Skeletal muscle tissue (tissue), 4 donors: ENCODE results near the gene FGF22. TPM values are rescaled to one million over a fixed set of nuclear protein-coding genes. Genes with fewer than 3 reads are reported as not detected.

Experiments
- H3K27ac ChIP-seq: one replicate; pipeline ENCODE4 v1.7.0; 2013; ENCODE audit warnings: mild to moderate bottlenecking, low read depth, low read length, inconsistent platforms
- H3K27me3 ChIP-seq, 3 donors: one replicate each; pipeline ENCODE4 v1.7.0; 2013; ENCODE audit warnings: low read length in 3 of 3; ENCODE audit not compliant: control insufficient read depth in 3 of 3, insufficient read depth in 3 of 3
- H3K36me3 ChIP-seq, 3 donors: one replicate each; pipeline ENCODE4 v1.7.0; 2013; ENCODE audit warnings: low read length in 3 of 3; ENCODE audit not compliant: control insufficient read depth in 3 of 3, insufficient read depth in 3 of 3
- H3K4me1 ChIP-seq, 3 donors: one replicate each; pipeline ENCODE4 v1.7.0; 2013; ENCODE audit warnings: low read length in 3 of 3, mild to moderate bottlenecking in 3 of 3; ENCODE audit not compliant: control insufficient read depth in 3 of 3, insufficient read depth in 3 of 3
- H3K4me3 ChIP-seq, 3 donors: one replicate each; pipeline ENCODE4 v1.7.0; 2013; ENCODE audit warnings: low read length in 3 of 3
- H3K9ac ChIP-seq, 3 donors: one replicate each; pipeline ENCODE4 v1.7.0; 2013; ENCODE audit warnings: low read length in 3 of 3, mild to moderate bottlenecking in 3 of 3, moderate library complexity in 2 of 3, low read depth in 1 of 3
- H3K9me3 ChIP-seq, 3 donors: one replicate each; pipeline ENCODE4 v1.7.0; 2013; ENCODE audit warnings: low read length in 3 of 3; ENCODE audit not compliant: control insufficient read depth in 3 of 3
- total RNA-seq: library from RNA; depleted of rRNA; stranded (reverse); fragments of >200 nt; gene quantifications from one replicate; pipeline ENCODE4 v1.2.3, GENCODE V29; 2014
- donor health status: Osteomylitis.

The FGF22 gene
- total RNA-seq, 1 donor from 2014 or later, result not detected

- peaks cover 2 to 31% (median 7%) of the 10 kb centered on the region in 3 donors for H3K27me3 ChIP-seq
- no peak overlapping the region for H3K27ac ChIP-seq
- H3K9ac ChIP-seq, result no peak overlapping the region
- H3K9me3 ChIP-seq, result no peaks in the 10 kb centered on the region
- H3K4me3 ChIP-seq, result no peak overlapping the region
- H3K4me1 ChIP-seq, result peaks cover 0 to 7% (median 5%) of the 10 kb centered on the region in 3 donors
- no peaks in the 10 kb centered on the region for H3K36me3 ChIP-seq
Measured at GRCh38 chr19:607301-608154, 32.2 kb upstream of the FGF22 start.

DNA sequence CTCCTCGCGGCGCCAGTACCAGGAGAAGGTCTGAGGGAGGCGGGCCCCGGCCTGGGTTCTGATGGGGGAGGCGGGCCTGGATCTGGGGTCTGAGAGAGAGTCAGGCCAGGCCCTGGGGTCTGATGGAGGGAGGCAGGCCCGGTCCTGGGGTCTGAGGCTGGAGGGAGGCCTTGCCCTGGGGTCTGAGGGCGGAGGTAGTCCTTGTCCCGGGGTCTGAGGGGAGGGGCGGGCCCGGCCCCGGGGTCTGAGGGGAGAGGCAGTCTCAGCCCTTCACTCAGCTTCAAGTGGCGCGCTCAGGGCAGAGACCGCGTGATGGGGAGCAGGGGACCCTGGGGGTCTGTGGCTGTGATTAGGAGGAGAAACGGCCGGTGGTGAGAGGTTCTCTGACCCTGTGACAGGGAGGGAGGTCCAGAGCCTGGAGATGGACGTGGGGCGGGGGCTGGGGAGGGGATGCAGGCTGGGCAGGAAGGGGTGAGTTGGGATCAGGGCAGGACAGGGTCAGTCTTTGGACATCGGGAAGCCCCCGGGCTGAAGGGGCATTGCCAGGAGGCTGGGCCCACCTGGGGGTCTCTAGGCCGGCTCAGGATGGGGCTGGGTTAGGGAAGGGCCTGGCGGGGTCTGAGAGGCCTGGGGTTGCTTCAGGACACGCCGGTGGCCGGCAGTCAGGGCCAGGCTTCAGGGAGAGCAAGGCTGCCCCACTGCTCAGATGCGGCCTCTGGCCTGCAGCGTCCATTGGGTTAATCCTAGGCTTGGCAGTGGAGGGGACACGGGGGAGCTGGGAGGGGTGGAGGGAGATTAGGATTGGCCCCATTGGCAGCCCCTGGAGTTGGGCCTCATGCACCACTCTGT is 31.3 kb upstream of the FGF22 start:
- Histone ChIP-seq H3K36me3 (no peaks in the 10 kb centered on the region), H3K27me3 (peaks cover 2 to 37% (median 7%) of the 10 kb centered on the region in 3 donors), H3K4me3 (no peak overlapping the region), H3K9me3 (no peaks in the 10 kb centered on the region), H3K27ac (no peak overlapping the region), H3K4me1 (peaks cover 0 to 7% (median 5%) of the 10 kb centered on the region in 3 donors), H3K9ac (no peak overlapping the region)

GRCh38 chr19:609004-609346 is 30.7 kb upstream of the FGF22 start:
- H3K4me3 ChIP-seq, result no peak overlapping the region
- no peaks in the 10 kb centered on the region for H3K36me3 ChIP-seq
- no peaks in the 10 kb centered on the region for H3K9me3 ChIP-seq
- peaks cover 0 to 7% (median 5%) of the 10 kb centered on the region in 3 donors for H3K4me1 ChIP-seq
- peaks cover 2 to 38% (median 7%) of the 10 kb centered on the region in 3 donors for H3K27me3 ChIP-seq
- no peak overlapping the region for H3K27ac ChIP-seq
- H3K9ac ChIP-seq, result no peak overlapping the region

DNA sequence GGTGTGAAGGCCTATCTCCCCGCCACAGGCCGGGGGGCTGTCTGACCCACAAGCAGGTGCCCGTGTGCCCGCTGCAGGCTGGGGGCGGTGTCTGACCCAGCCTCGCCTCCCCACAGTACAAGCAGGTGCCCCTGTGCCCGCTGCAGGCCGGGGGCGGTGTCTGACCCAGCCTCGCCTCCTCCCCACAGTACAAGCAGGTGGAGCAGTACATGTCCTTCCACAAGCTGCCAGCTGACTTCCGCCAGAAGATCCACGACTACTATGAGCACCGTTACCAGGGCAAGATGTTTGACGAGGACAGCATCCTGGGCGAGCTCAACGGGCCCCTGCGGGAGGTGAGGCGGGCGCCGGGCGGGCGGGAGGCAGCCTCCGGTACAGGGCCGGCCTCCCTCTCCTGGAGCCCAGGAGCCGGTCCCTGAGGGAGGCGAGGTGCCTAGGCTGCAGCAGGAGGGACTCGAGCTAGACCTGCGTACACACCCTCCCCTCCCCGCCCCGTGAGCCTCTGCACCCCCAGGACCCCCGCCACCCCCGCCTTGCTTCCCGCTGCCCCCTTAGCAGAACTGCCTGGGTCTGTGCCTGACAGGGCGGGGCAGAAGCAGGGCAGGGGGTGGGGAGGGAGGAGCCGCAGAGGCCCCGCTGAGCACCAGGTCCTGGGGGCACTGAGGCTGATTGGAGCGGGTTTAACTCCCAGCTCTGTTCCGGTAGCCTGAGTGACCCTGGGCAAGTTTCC is 29.4 kb upstream of the FGF22 start:
- Histone ChIP-seq H3K4me3 (peak overlapping the region in 1 of 3 donors; percentile 27), H3K27ac (peak overlapping the region; percentile 1), H3K36me3 (peaks cover 0 to 4% (median 0%) of the 10 kb centered on the region in 3 donors), H3K9ac (no peak overlapping the region), H3K4me1 (peaks cover 0 to 7% (median 5%) of the 10 kb centered on the region in 3 donors), H3K27me3 (peaks cover 2 to 48% (median 11%) of the 10 kb centered on the region in 3 donors), H3K9me3 (no peaks in the 10 kb centered on the region)

GRCh38 chr19:610801-611480 is 28.7 kb upstream of the FGF22 start:
- H3K4me1 ChIP-seq, result peaks cover 0 to 7% (median 5%) of the 10 kb centered on the region in 3 donors
- peak overlapping the region; percentile 1 for H3K27ac ChIP-seq
- H3K9me3 ChIP-seq, result no peaks in the 10 kb centered on the region
- peak overlapping the region in 1 of 3 donors; percentile 27 for H3K4me3 ChIP-seq
- H3K36me3 ChIP-seq, result peaks cover 0 to 4% (median 0%) of the 10 kb centered on the region in 3 donors
- H3K9ac ChIP-seq, result no peak overlapping the region
- peaks cover 7 to 53% (median 11%) of the 10 kb centered on the region in 3 donors for H3K27me3 ChIP-seq

DNA sequence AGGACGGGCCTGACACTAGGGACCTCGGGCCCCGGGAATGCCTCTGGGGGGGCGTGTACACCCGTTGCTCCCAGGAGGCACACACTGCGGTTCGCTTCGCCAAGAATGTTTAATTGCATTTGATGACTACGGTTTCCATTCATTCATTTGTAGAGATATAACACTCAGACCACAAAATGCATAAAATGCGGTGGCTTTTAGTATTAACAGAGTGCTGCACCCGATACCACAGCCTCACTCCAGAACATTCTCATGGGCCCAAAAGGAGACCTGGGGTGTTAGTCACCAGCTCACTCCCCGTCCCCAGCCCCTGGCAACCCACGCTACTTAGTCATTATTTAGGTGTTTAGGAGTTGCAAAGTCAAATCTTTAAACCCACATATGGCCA is 28.2 kb upstream of the FGF22 start:
- H3K4me1 ChIP-seq, result peaks cover 0 to 7% (median 5%) of the 10 kb centered on the region in 3 donors
- H3K27ac ChIP-seq, result no peak overlapping the region
- no peak overlapping the region for H3K4me3 ChIP-seq
- H3K9me3 ChIP-seq, result no peaks in the 10 kb centered on the region
- peaks cover 7 to 53% (median 11%) of the 10 kb centered on the region in 3 donors for H3K27me3 ChIP-seq
- peaks cover 0 to 4% (median 0%) of the 10 kb centered on the region in 3 donors for H3K36me3 ChIP-seq
- H3K9ac ChIP-seq, result no peak overlapping the region

GRCh38 chr19:612941-613340 is 26.7 kb upstream of the FGF22 start:
- Histone ChIP-seq H3K27ac (no peak overlapping the region), H3K27me3 (peaks cover 7 to 47% (median 11%) of the 10 kb centered on the region in 3 donors), H3K36me3 (peaks cover 0 to 9% (median 5%) of the 10 kb centered on the region in 3 donors), H3K4me3 (no peak overlapping the region), H3K9ac (no peak overlapping the region), H3K4me1 (peaks cover 0 to 7% (median 5%) of the 10 kb centered on the region in 3 donors), H3K9me3 (no peaks in the 10 kb centered on the region)

- Histone ChIP-seq H3K4me1 (peaks cover 0 to 7% (median 5%) of the 10 kb centered on the region in 3 donors), H3K9me3 (no peaks in the 10 kb centered on the region), H3K36me3 (peaks cover 8 to 19% (median 15%) of the 10 kb centered on the region in 3 donors), H3K4me3 (no peak overlapping the region), H3K9ac (no peak overlapping the region), H3K27ac (no peak overlapping the region), H3K27me3 (peaks cover 7 to 41% (median 8%) of the 10 kb centered on the region in 3 donors)
Measured at GRCh38 chr19:613732-614567, 25.7 kb upstream of the FGF22 start.
